ENCODE results near the gene ZNF280D.

ZNF280D gene

DNA sequence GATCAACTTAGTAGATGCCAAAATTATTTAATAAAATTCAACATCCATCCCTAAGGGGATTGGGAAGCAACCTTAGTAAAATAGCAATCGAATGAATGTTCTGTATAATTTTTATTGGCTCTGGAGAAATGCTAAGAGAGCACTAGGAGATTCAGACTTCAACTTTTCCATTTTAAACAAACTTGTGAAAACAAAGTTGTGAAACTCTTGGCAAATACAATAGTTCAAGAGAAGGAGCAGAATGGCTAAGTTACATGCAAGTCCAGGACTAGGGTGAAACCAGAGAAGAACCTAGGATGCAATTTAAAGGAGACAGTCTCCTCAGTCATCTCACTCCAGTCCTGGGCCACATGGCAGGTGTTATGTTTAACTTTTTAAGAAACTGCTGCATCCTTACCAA, 16.7 kb upstream of the ZNF280D start:
- no peak for DNase-seq

- DNase-seq: no peak
Observed at GRCh38 chr15:56744701-56745683, 11.7 kb upstream of the ZNF280D start.

DNA sequence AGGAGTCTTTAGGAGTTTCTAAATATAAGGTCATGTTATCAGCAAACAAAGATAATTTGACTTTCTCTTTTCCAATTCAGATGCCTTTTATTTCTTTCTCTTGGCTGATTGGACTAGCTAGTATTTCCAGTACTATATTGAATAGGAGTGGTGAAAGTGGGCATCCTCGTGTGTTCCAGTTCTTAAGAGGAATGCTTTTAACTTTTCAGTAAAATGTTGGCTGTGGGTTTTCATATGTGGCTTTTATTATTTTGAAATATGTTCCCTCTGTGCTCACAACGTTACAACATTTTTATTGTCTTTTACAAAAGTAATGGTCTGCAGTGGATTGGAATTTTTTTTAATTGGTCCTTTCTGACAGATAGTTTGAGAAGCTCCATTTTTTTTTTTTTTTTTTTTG, 8.2 kb upstream of the ZNF280D start:
- no peak for DNase-seq

DNA sequence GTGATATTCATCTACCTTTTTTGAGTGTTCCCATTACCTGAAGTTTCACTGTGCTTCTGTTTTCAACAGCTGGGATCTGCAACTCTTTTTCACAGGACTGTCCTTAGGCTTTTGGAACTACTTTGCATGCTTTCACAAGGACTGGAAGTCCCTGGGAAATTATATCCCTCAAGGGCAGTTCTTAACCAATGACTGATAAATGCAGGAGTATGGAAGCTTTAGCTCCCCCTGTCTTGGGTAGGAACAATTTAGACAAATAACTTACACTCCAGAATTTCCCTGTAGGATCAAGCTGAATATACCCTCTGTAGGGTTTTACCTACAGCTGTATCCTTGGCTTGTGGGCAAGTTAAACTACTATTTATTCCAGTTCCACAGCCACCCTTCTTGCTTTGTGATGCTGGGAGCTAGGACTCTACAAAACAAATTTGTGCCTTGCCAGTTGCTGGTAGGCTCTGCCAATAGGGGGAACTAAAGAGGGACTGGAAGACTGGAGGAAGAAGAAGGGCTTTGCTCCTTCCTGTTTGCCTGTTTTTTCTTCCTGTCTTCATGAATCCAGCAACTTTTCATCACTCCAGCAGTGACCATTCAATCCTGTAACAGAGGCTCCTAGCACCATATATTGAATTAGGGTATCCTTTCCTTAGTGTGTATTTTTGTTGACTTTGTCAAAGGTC, 6.8 kb upstream of the ZNF280D start:
- no peak for DNase-seq

DNA sequence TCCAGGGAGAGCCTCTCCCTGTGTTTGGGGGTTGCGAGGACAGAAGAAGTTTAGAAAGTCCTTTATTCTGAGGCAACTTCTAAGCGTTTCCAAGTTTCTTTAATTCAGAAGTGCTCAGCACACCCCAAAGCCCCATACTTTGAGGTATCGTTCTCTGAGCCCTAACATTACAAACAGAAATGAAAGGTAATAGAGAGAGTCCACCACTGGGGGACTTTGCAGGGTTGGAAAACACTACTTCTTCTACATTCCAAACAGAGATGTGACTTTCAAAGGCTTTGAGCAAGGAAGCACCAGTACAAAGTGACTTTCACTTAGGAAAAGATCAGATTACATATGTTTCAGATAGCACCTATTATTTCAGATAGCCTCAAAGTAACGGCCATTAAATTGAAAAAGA, 6.2 kb upstream of the ZNF280D start:
- DNase-seq: no peak

DNA sequence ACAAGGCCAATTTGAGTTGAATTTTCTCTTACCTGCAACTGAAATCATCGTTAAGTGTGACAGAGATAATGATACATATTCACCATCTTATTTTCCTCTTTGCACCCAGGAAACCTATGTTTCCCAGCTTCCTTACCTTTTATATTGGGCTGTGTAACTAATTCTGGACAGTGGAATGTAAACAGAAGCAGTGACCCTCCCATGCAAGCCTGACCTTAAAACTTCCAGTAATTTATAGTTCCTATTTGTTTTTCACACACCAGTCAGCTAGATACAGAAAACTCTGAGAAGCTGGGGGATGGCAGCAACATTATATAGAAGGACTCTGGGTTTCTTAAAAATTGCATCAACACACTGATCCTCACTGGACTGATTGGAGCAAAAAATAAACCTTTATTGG, 4.5 kb upstream of the ZNF280D start:
- no peak for DNase-seq

DNA sequence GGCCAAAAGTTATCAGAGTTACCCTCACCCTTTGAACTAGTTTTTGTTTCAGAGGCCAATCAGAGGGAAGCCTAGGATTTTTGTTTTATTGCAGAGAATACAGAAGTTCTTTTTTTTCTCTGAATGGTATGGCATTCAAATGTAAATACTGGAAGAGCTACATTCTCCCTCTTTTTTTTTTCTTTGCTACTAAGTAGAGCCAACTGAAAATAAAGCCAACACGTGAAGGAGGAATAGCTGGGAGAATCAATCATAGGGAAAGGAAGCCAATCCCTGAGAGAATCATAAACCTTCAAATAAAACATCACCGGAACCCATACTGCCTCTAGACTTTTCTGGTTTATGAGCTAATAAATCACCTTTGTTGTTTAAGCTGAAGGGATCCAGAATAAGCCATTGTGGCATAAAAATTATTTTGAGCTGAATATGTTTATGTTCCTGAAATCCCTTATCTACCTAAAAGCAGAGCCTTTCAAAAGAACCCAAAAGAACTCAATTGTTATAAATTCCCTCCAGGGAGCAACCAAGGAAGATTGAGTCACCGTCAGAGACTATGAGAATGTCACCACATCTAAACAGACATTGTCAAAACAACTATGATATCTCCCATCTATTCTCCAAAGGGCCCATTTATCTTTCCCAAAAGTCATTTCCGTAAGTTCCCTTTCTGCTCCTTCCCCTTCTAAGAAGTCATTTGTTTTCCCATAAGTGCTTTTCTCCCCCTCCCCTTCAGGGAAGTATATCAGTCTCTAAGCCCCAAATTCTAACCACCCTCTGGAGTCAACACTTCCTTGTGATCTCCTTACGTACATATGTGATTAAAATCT, 3.8 kb upstream of the ZNF280D start:
- DNase-seq: no peak

GRCh38 chr15:56736308-56736707, 3.0 kb upstream of the ZNF280D start:
- DNase-seq: no peak

GRCh38 chr15:56735589-56735988, 2.3 kb upstream of the ZNF280D start:
- no peak for DNase-seq

DNA sequence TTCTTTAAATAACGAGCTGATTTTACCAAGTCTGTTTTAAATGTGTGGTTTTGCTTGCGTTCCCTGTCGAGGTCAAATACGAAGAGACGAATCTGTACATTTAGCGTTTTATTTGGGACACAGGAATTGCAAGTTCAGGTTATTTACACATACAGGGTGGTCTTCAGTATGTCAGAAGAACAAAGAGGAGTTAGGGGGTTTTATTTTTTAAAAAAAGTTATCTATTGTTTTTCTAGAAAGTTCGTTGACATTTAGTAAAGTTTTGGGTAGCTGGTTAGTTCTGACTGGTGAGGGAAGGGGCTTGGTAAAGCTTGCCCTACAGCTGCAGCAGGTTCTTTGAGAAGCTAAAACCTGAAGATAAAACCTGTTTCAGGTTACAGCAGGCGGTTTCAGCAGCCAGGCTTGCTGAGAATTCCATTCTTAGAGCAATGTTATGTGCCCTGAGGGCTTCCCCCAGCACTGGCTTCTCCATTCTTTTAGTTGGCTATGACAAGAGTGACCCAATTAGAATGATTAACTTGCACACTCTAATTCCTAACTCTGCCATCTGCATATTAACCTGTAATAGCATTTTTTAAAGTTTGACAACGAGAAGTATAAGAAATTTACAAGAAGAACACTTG, 815 bp upstream of the ZNF280D start:
- DNase-seq: no peak

- no peak for DNase-seq
Observed at GRCh38 chr15:56732886-56733135, 498 bp downstream of the ZNF280D start.

GRCh38 chr15:56732135-56732885, 999 bp downstream of the ZNF280D start:
- no peak for DNase-seq

GRCh38 chr15:56731548-56731947, 1.8 kb downstream of the ZNF280D start:
- DNase-seq: no peak

GRCh38 chr15:56729561-56729960, 3.7 kb downstream of the ZNF280D start:
- no peak for DNase-seq

DNA sequence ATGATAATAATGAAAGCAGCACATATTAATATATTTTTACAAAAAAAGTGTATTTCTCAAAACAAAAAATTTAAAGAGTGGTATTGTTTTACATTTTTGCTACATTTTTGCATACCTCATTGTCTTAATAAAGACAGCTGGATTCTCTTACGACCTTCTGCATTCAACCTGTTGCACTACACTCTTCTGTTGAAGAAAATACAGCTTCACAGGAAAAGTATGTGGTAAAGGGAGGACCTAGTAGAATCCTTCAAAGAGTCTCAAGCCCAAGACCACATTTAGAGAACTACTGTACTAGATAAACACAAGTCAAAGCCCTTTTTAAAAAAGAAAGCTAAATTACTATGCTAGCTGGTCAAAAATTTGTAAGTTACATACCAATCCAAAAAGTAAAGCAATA, 7.9 kb downstream of the ZNF280D start:
- no peak for DNase-seq

DNA sequence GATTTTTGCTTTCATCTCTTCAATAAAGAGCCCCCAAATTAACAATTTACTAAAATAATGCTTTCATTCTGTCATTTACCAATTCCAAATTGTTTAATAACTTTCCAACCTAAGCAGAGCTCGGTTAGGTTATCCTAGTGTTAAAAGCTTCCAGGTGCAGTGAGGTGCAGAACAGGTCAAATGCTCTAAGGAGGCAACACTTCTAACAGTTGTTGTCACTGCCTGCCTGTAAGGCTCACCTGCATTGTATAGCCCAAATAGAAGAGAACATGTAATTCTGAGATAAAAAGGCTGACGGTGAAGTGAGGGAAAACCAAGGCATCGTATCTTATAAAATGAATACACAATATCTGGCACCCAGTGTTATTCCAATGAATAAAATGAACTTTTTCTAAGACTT, 9.1 kb downstream of the ZNF280D start:
- no peak for DNase-seq

GRCh38 chr15:56723787-56724186, 9.5 kb downstream of the ZNF280D start:
- no peak for DNase-seq

GRCh38 chr15:56719774-56720555, 13.3 kb downstream of the ZNF280D start:
- DNase-seq: no peak

DNA sequence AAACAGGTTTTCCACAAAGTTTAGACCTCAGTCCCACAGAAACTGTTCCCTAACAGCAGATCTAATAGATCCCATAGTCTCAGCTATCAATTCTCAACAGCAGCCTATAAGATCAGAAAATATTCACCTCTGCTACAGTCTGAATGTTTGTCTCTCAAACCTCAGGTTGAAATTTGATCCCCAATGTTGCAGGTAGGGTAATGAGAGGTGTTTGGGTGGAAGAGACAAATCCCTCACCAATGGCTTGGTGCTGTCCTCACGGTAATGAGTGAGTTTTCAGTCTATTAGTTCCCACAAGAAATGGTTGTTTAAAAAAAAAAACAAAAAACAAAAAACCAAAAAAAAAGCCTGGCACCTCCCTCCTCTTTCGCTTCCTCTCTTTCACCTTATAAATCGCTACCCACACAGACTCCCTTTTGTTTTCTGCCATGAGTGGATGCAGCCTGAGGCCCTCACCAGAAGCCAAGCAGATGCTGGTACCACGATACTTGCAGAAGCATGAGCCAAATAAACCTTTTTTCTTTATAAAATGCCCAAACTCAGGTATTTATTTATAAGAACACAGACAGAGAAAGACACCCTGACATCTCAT, 14.2 kb downstream of the ZNF280D start:
- DNase-seq: no peak

DNA sequence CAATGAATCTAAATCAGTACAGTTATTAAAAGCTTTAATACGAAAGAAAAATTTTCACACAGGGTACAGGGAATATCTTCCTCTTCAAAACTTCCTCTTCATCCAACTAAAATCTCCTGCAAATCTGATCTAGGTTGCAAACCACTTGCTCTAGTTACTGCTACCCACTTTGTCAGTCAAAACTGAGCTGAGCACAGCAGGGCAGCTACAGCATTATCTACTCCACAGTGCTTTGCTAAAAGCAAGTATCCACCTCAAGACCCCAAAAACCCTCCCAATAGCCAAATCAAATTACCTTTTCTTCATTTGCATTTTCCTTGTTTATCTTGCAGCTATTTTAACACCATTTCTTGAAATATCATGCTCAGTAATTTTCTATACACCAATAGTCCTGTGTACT, 14.7 kb downstream of the ZNF280D start:
- DNase-seq: no peak

GRCh38 chr15:56716334-56716733, 17.0 kb downstream of the ZNF280D start:
- DNase-seq: no peak

Data from activated CD8-positive, alpha-beta memory T cell treated with anti-CD3 and anti-CD28 coated beads, Interleukin-2, amount 50 U/mL, for 4 hours (primary cell).